PC-9 (cell line): ENCODE measurements around the gene ABCA4. TPM values are rescaled to one million over a fixed set of nuclear protein-coding genes. Genes with fewer than 3 reads are reported as not detected.

Source experiments
- BruUV-seq: library from RNA; stranded (reverse); fragments of 400-500 nt; replicated peaks from 2 replicates; lab custom pipeline; 2021; lab: Mats Ljungman, UMichigan
- CTCF ChIA-PET: fragments of 300-600 bp; sonication (Branson Sonifier 250); formaldehyde crosslinking; loops from one replicate; lab custom pipeline; 2022; ENCODE audit warnings: antibody characterized with exemption; lab: Charles Lee
- POLR2A ChIA-PET: fragments of 300-600 bp; sonication (Branson Sonifier 250); formaldehyde crosslinking; loops from one replicate; lab custom pipeline; 2022; ENCODE audit warnings: antibody characterized with exemption; ENCODE audit not compliant: unreplicated experiment; lab: Charles Lee
- DNase-seq, 2 experiments: peaks; one replicate each; pipeline versions ENCODE4 v3.0.0 to v3.0.0-alpha.2; 2015 to 2022; ENCODE audit warnings: mixed read lengths in 1 of 2
- H2AFZ ChIP-seq: fragments of 200-600 bp; sonication (generic); 2 replicates; pipeline ENCODE4 v1.8.1; 2017; ENCODE audit warnings: antibody characterized with exemption
- H3F3A ChIP-seq: fragments of 200-600 bp; sonication (generic); 2 replicates; pipeline ENCODE4 v1.8.1; 2017; ENCODE audit warnings: antibody characterized with exemption, mild to moderate bottlenecking, low read depth; ENCODE audit not compliant: insufficient read depth
- H3K27ac ChIP-seq: fragments of 200-600 bp; sonication (generic); 2 replicates; pipeline ENCODE4 v1.6.1; 2016; ENCODE audit warnings: mixed run types
- H3K27me3 ChIP-seq: fragments of 200-600 bp; sonication (generic); 2 replicates; pipeline ENCODE4 v1.6.1; 2016; ENCODE audit warnings: low read depth, mixed run types; ENCODE audit not compliant: insufficient read depth
- H3K36me3 ChIP-seq: fragments of 200-600 bp; sonication (generic); 2 replicates; pipeline ENCODE4 v1.6.1; 2016; ENCODE audit warnings: low read depth, mixed run types
- H3K4me1 ChIP-seq: fragments of 200-600 bp; sonication (generic); replicated peaks from 2 replicates; pipeline ENCODE4 v1.6.1; 2016; ENCODE audit warnings: mixed run types; ENCODE audit not compliant: insufficient read depth
- H3K4me2 ChIP-seq: fragments of 200-600 bp; sonication (generic); 2 replicates; pipeline ENCODE4 v1.6.1; 2017; ENCODE audit warnings: mixed run types
- H3K4me3 ChIP-seq: fragments of 200-600 bp; sonication (generic); 2 replicates; pipeline ENCODE4 v1.6.1; 2016; ENCODE audit warnings: mixed run types
- H3K79me2 ChIP-seq: fragments of 200-600 bp; sonication (generic); 2 replicates; pipeline ENCODE4 v1.6.1; 2017; ENCODE audit warnings: low read depth, mixed run types
- H3K9me2 ChIP-seq: fragments of 200-600 bp; sonication (generic); 2 replicates; pipeline ENCODE4 v1.8.1; 2017; ENCODE audit warnings: mild to moderate bottlenecking; ENCODE audit not compliant: insufficient read depth
- H3K9me3 ChIP-seq: fragments of 200-600 bp; sonication (generic); 2 replicates; pipeline ENCODE4 v1.8.1; 2016; ENCODE audit warnings: low read depth; ENCODE audit not compliant: insufficient read depth
- H4K20me1 ChIP-seq: fragments of 200-600 bp; sonication (generic); 2 replicates; pipeline ENCODE4 v1.8.1; 2017; ENCODE audit not compliant: insufficient read depth
- CTCF ChIP-seq: fragments of 200-600 bp; sonication (generic); conservative IDR thresholded peaks from 2 replicates; pipeline ENCODE4 v1.6.1; 2017; ENCODE audit warnings: mixed run types, antibody characterized with exemption, mild to moderate bottlenecking, moderate library complexity
- EZH2 ChIP-seq: fragments of 200-600 bp; sonication (generic); IDR thresholded peaks from 2 replicates; pipeline ENCODE4 v1.8.0; 2017; ENCODE audit warnings: antibody characterized with exemption, low read depth
- intact Hi-C: fragments of 100-400 bp; cut with micrococcal nuclease; formaldehyde crosslinking; loops from one replicate; pipeline ENCODE4 v1.10.0; 2022; ENCODE audit not compliant: unreplicated experiment
- total RNA-seq: library from RNA; stranded (reverse); gene quantifications from 2 replicates; pipeline ENCODE4 v1.2.3, GENCODE V29; 2021

ABCA4 gene
- total RNA-seq, 1 experiment from 2014 or later = 20.8 TPM

- no peak for TF ChIP-seq CTCF
- TF ChIP-seq EZH2 = no peak
- intact Hi-C loops = no loop called here
- Histone ChIP-seq H3K4me2 (no peak overlapping the region), H3K27ac (no peak overlapping the region), H3K79me2 (no peaks in the 10 kb centered on the region), H3K4me1 (peaks cover 41% of the 10 kb centered on the region), H3F3A (peaks cover 27% of the 10 kb centered on the region), H3K36me3 (no peaks in the 10 kb centered on the region), H3K9me3 (no peaks in the 10 kb centered on the region), H2AFZ (no peak overlapping the region), H3K27me3 (no peaks in the 10 kb centered on the region), H3K9me2 (no peaks in the 10 kb centered on the region), H3K4me3 (no peak overlapping the region), H4K20me1 (no peaks in the 10 kb centered on the region)
- POLR2A ChIA-PET = no interaction called here
- BruUV-seq = no TSS peak
- CTCF ChIA-PET = interaction anchor here (0.5 to 1.1 kb wide), 2 partner anchors 294 to 751 kb away, joined by 3 to 13 read pairs; no protein-coding TSS in a partner anchor
- no peak for DNase-seq
Observed at GRCh38 chr1:94042388-94042787, 78.6 kb downstream of the ABCA4 start.

- peaks cover 25% of the 10 kb centered on the region for H3F3A ChIP-seq
- ChIA-PET POLR2A (no interaction called here), CTCF (interaction anchor here (0.6 to 2.3 kb wide), 13 partner anchors 11 to 424 kb away, joined by 3 to 18 read pairs (median 4); no protein-coding TSS in a partner anchor)
- H2AFZ ChIP-seq = no peak overlapping the region
- no peaks in the 10 kb centered on the region for H3K27me3 ChIP-seq
- TF ChIP-seq EZH2 = no peak
- peak; percentile 28; the same call in 1 of the 2 replicates for TF ChIP-seq CTCF
- no peaks in the 10 kb centered on the region for H3K36me3 ChIP-seq
- H3K4me1 ChIP-seq = peaks cover 41% of the 10 kb centered on the region
- no peaks in the 10 kb centered on the region for H3K79me2 ChIP-seq
- no peaks in the 10 kb centered on the region for H3K9me3 ChIP-seq
- H3K27ac ChIP-seq = no peak overlapping the region
- no TSS peak for BruUV-seq
- no peak overlapping the region for H3K4me2 ChIP-seq
- peak in 1 of 2 experiments; percentile 61 for DNase-seq
- no peaks in the 10 kb centered on the region for H3K9me2 ChIP-seq
- intact Hi-C loops = no loop called here
- H4K20me1 ChIP-seq = no peaks in the 10 kb centered on the region
- H3K4me3 ChIP-seq = no peak overlapping the region
Observed at GRCh38 chr1:94039871-94040569, 80.9 kb downstream of the ABCA4 start.

- no peak overlapping the region for H3K27ac ChIP-seq
- POLR2A ChIA-PET = interaction anchor here (0.5 to 0.6 kb wide), 2 partner anchors 73 to 193 kb away, joined by 4 to 9 read pairs; no protein-coding TSS in a partner anchor
Observed at GRCh38 chr1:94039514-94039870, 81.5 kb downstream of the ABCA4 start.

More at GRCh38 chr1:94039514-94039870, 81.5 kb downstream of the ABCA4 start:
- Histone ChIP-seq H3K9me2 (no peaks in the 10 kb centered on the region), H3K9me3 (no peaks in the 10 kb centered on the region), H3K4me3 (no peak overlapping the region), H2AFZ (no peak overlapping the region), H3F3A (peaks cover 26% of the 10 kb centered on the region), H4K20me1 (no peaks in the 10 kb centered on the region), H3K36me3 (no peaks in the 10 kb centered on the region), H3K4me1 (peaks cover 40% of the 10 kb centered on the region), H3K27me3 (no peaks in the 10 kb centered on the region), H3K79me2 (no peaks in the 10 kb centered on the region), H3K4me2 (no peak overlapping the region)
- CTCF ChIA-PET = interaction anchor here (0.6 to 2.3 kb wide), 12 partner anchors 11 to 960 kb away, joined by 3 to 18 read pairs (median 5); no protein-coding TSS in a partner anchor
- intact Hi-C loops = no loop called here
- TF ChIP-seq EZH2 (no peak), CTCF (peak; percentile 99)
- DNase-seq = peak; percentile 63 to 68
- BruUV-seq = no TSS peak
